ENCODE results near the gene STK32B. TPM values are rescaled to one million over a fixed set of nuclear protein-coding genes. Genes with fewer than 3 reads are reported as not detected.

Gene STK32B
- total RNA-seq, 1 experiment from 2014 or later = 15.1 TPM

DNA sequence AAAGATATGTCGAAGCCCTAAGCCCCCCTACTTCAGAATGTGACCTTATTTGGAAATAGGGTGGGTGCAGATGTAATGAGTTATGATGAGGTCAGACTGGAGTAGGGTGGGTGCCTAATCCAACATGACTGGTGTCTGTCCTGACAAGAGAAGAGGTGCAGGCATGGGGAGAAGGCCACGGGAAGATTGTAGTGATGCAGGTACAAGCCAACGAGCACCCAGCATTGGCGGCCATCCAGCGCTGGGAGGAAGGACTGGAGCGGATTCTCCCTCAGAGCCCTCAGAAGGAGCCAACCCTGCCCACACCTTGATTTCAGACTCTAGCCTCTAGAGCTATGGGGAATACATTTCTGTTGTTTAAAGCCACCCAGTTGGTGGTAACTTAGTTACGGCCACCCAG is 419.9 kb downstream of the STK32B start:
- BruUV-seq (replicated peaks) = no TSS peak
- H3K27ac ChIP-seq (ENCODE audit: low read depth, low read length, poor library complexity, severe bottlenecking) = no peak overlapping the region
- no peaks in the 10 kb centered on the region for H3K4me1 ChIP-seq (ENCODE audit: insufficient read depth, low read length, poor library complexity, severe bottlenecking)
- CTCF ChIA-PET = no interaction called here
- H3K9me3 ChIP-seq (ENCODE audit: low read depth, low read length, poor library complexity, severe bottlenecking) = no peaks in the 10 kb centered on the region
- no peaks in the 10 kb centered on the region for H3K36me3 ChIP-seq (ENCODE audit: insufficient read depth, low read length, poor library complexity, severe bottlenecking)
- H3K27me3 ChIP-seq (replicated peaks; ENCODE audit: insufficient read depth, low read depth, low read length, poor library complexity) = no peaks in the 10 kb centered on the region
- H3K4me3 ChIP-seq (ENCODE audit: low read depth, low read length, poor library complexity, severe bottlenecking) = no peak overlapping the region
- TF ChIP-seq, protein P1, sequence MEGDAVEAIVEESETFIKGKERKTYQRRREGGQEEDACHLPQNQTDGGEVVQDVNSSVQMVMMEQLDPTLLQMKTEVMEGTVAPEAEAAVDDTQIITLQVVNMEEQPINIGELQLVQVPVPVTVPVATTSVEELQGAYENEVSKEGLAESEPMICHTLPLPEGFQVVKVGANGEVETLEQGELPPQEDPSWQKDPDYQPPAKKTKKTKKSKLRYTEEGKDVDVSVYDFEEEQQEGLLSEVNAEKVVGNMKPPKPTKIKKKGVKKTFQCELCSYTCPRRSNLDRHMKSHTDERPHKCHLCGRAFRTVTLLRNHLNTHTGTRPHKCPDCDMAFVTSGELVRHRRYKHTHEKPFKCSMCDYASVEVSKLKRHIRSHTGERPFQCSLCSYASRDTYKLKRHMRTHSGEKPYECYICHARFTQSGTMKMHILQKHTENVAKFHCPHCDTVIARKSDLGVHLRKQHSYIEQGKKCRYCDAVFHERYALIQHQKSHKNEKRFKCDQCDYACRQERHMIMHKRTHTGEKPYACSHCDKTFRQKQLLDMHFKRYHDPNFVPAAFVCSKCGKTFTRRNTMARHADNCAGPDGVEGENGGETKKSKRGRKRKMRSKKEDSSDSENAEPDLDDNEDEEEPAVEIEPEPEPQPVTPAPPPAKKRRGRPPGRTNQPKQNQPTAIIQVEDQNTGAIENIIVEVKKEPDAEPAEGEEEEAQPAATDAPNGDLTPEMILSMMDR (conservative IDR thresholded peaks at IDR 0.05; ENCODE audit: low read depth, low read length) = no peak
- TF ChIP-seq EZH2 (IDR thresholded peaks at IDR 0.05; ENCODE audit: borderline replicate concordance, low read depth, low read length, poor library complexity, severe bottlenecking) = no peak
- POLR2A ChIA-PET (ENCODE audit: low non-redundant PET) = no interaction called here
- DNase-seq (ENCODE audit: low spot score) = no peak
- intact Hi-C loops (cut with micrococcal nuclease; ENCODE audit: unreplicated experiment) = no loop called here

GRCh38 chr4:5471691-5472090 is 420.4 kb downstream of the STK32B start:
- TF ChIP-seq, protein P1 (conservative IDR thresholded peaks at IDR 0.05; ENCODE audit: low read depth, low read length) = no peak
- no peak for TF ChIP-seq EZH2 (IDR thresholded peaks at IDR 0.05; ENCODE audit: borderline replicate concordance, low read depth, low read length, poor library complexity, severe bottlenecking)
- intact Hi-C loops (cut with micrococcal nuclease; ENCODE audit: unreplicated experiment) = no loop called here
- H3K27me3 ChIP-seq (replicated peaks; ENCODE audit: insufficient read depth, low read depth, low read length, poor library complexity) = no peaks in the 10 kb centered on the region
- H3K4me3 ChIP-seq (ENCODE audit: low read depth, low read length, poor library complexity, severe bottlenecking) = no peak overlapping the region
- H3K4me1 ChIP-seq (ENCODE audit: insufficient read depth, low read length, poor library complexity, severe bottlenecking) = no peaks in the 10 kb centered on the region
- H3K9me3 ChIP-seq (ENCODE audit: low read depth, low read length, poor library complexity, severe bottlenecking) = no peaks in the 10 kb centered on the region
- DNase-seq (ENCODE audit: low spot score) = no peak
- no peaks in the 10 kb centered on the region for H3K36me3 ChIP-seq (ENCODE audit: insufficient read depth, low read length, poor library complexity, severe bottlenecking)
- ChIA-PET CTCF (no interaction called here), POLR2A (ENCODE audit: low non-redundant PET) (no interaction called here)
- no peak overlapping the region for H3K27ac ChIP-seq (ENCODE audit: low read depth, low read length, poor library complexity, severe bottlenecking)
- BruUV-seq (replicated peaks) = no TSS peak

GRCh38 chr4:5472160-5472591 is 420.9 kb downstream of the STK32B start:
- no peaks in the 10 kb centered on the region for H3K27me3 ChIP-seq (replicated peaks; ENCODE audit: insufficient read depth, low read depth, low read length, poor library complexity)
- no peak overlapping the region for H3K4me3 ChIP-seq (ENCODE audit: low read depth, low read length, poor library complexity, severe bottlenecking)
- no peaks in the 10 kb centered on the region for H3K36me3 ChIP-seq (ENCODE audit: insufficient read depth, low read length, poor library complexity, severe bottlenecking)
- H3K27ac ChIP-seq (ENCODE audit: low read depth, low read length, poor library complexity, severe bottlenecking) = no peak overlapping the region
- no peak for TF ChIP-seq EZH2 (IDR thresholded peaks at IDR 0.05; ENCODE audit: borderline replicate concordance, low read depth, low read length, poor library complexity, severe bottlenecking)
- TF ChIP-seq, protein P1 (conservative IDR thresholded peaks at IDR 0.05; ENCODE audit: low read depth, low read length) = no peak
- ChIA-PET POLR2A (ENCODE audit: low non-redundant PET) (no interaction called here), CTCF (no interaction called here)
- no peak for DNase-seq (ENCODE audit: low spot score)
- no peaks in the 10 kb centered on the region for H3K9me3 ChIP-seq (ENCODE audit: low read depth, low read length, poor library complexity, severe bottlenecking)
- intact Hi-C loops (cut with micrococcal nuclease; ENCODE audit: unreplicated experiment) = no loop called here
- no peaks in the 10 kb centered on the region for H3K4me1 ChIP-seq (ENCODE audit: insufficient read depth, low read length, poor library complexity, severe bottlenecking)
- BruUV-seq (replicated peaks) = no TSS peak

Measured in A673 (cell line).